BLaER1 (cell line): ENCODE data around the gene CCDC92.

ENCODE experiments used
- H3K27ac ChIP-seq: shearing (Covaris generic); formaldehyde crosslinking; 2 replicates; pipeline ENCODE4 v1.8.1; 2022
- H3K27me3 ChIP-seq: shearing (Covaris generic); formaldehyde crosslinking; 2 replicates; pipeline ENCODE4 v1.8.1; 2022
- H3K36me3 ChIP-seq: shearing (Covaris generic); formaldehyde crosslinking; 2 replicates; pipeline ENCODE4 v1.8.1; 2022
- H3K4me1 ChIP-seq: shearing (Covaris generic); formaldehyde crosslinking; 2 replicates; pipeline ENCODE4 v1.8.1; 2022
- H3K4me2 ChIP-seq: shearing (Covaris generic); formaldehyde crosslinking; 2 replicates; pipeline ENCODE4 v1.8.1; 2022
- H3K4me3 ChIP-seq: shearing (Covaris generic); formaldehyde crosslinking; 2 replicates; pipeline ENCODE4 v1.8.1; 2022
- H3K9ac ChIP-seq: shearing (Covaris generic); formaldehyde crosslinking; 2 replicates; pipeline ENCODE4 v1.8.1; 2022
- H3K9me3 ChIP-seq: shearing (Covaris generic); formaldehyde crosslinking; 2 replicates; pipeline ENCODE4 v1.8.1; 2022
- H4K20me1 ChIP-seq: shearing (Covaris generic); formaldehyde crosslinking; 2 replicates; pipeline ENCODE4 v1.8.1; 2022
- Cebpa-rat ChIP-seq: shearing (Covaris generic); IDR thresholded peaks from 2 replicates; pipeline ENCODE4 v1.8.1; 2022

The CCDC92 gene

GRCh38 chr12:123979566-123979965 lies 6.9 kb upstream of the CCDC92 start:
- H3K9ac ChIP-seq, result no peak overlapping the region
- peaks cover 56% of the 10 kb centered on the region for H3K36me3 ChIP-seq
- peaks cover 92% of the 10 kb centered on the region for H4K20me1 ChIP-seq
- no peak overlapping the region for H3K4me3 ChIP-seq
- H3K4me1 ChIP-seq, result peaks cover 11% of the 10 kb centered on the region
- no peaks in the 10 kb centered on the region for H3K9me3 ChIP-seq
- H3K27me3 ChIP-seq, result no peaks in the 10 kb centered on the region
- H3K27ac ChIP-seq, result no peak overlapping the region
- no peak overlapping the region for H3K4me2 ChIP-seq
- no peak for TF ChIP-seq Cebpa-rat

GRCh38 chr12:123976227-123976826 lies 3.7 kb upstream of the CCDC92 start:
- H4K20me1 ChIP-seq, result peaks cover 78% of the 10 kb centered on the region
- no peaks in the 10 kb centered on the region for H3K9me3 ChIP-seq
- peaks cover 8% of the 10 kb centered on the region; the same call in 1 of the 2 replicates for H3K27me3 ChIP-seq
- H3K36me3 ChIP-seq, result peaks cover 34% of the 10 kb centered on the region
- peaks cover 27% of the 10 kb centered on the region for H3K4me1 ChIP-seq
- no peak overlapping the region for H3K4me2 ChIP-seq
- H3K27ac ChIP-seq, result no peak overlapping the region
- H3K4me3 ChIP-seq, result no peak overlapping the region
- no peak for TF ChIP-seq Cebpa-rat
- no peak overlapping the region for H3K9ac ChIP-seq

- peaks cover 9% of the 10 kb centered on the region; the same call in 1 of the 2 replicates for H3K27me3 ChIP-seq
- H4K20me1 ChIP-seq, result peaks cover 79% of the 10 kb centered on the region
- TF ChIP-seq Cebpa-rat, result no peak
Measured at GRCh38 chr12:123973552-123974341, 1.1 kb upstream of the CCDC92 start.

GRCh38 chr12:123971770-123972456 lies 718 bp downstream of the CCDC92 start:
- Histone ChIP-seq H3K4me2 (peak overlapping the region; percentile 100), H3K27ac (peak overlapping the region; percentile 66), H3K9me3 (no peaks in the 10 kb centered on the region), H3K9ac (peak overlapping the region; percentile 80), H3K4me3 (peak overlapping the region; percentile 99), H3K4me1 (peaks cover 30% of the 10 kb centered on the region), H4K20me1 (peaks cover 84% of the 10 kb centered on the region), H3K27me3 (peaks cover 9% of the 10 kb centered on the region; the same call in 1 of the 2 replicates), H3K36me3 (peaks cover 17% of the 10 kb centered on the region)
- TF ChIP-seq Cebpa-rat, result no peak

More at GRCh38 chr12:123973552-123974341, 1.1 kb upstream of the CCDC92 start:
- Histone ChIP-seq H3K9ac (peak overlapping the region; percentile 93), H3K4me1 (peaks cover 30% of the 10 kb centered on the region), H3K9me3 (no peaks in the 10 kb centered on the region), H3K27ac (peak overlapping the region; percentile 90), H3K4me2 (peak overlapping the region; percentile 96), H3K4me3 (peak overlapping the region; percentile 99), H3K36me3 (peaks cover 24% of the 10 kb centered on the region)

GRCh38 chr12:123971449-123971769 lies 1.2 kb downstream of the CCDC92 start:
- Histone ChIP-seq H3K9ac (peak overlapping the region; percentile 80), H3K4me1 (peaks cover 30% of the 10 kb centered on the region), H3K27me3 (peaks cover 9% of the 10 kb centered on the region; the same call in 1 of the 2 replicates), H3K9me3 (no peaks in the 10 kb centered on the region), H4K20me1 (peaks cover 84% of the 10 kb centered on the region), H3K4me3 (peak overlapping the region; percentile 99), H3K27ac (no peak overlapping the region), H3K4me2 (peak overlapping the region; percentile 100), H3K36me3 (peaks cover 12% of the 10 kb centered on the region)
- no peak for TF ChIP-seq Cebpa-rat

GRCh38 chr12:123967121-123967586 lies 5.5 kb downstream of the CCDC92 start:
- Histone ChIP-seq H3K4me2 (no peak overlapping the region), H3K27me3 (peaks cover 9% of the 10 kb centered on the region; the same call in 1 of the 2 replicates), H3K4me1 (peaks cover 16% of the 10 kb centered on the region), H4K20me1 (peaks cover 79% of the 10 kb centered on the region), H3K4me3 (no peak overlapping the region), H3K9ac (no peak overlapping the region), H3K36me3 (no peaks in the 10 kb centered on the region), H3K9me3 (no peaks in the 10 kb centered on the region), H3K27ac (no peak overlapping the region)
- no peak for TF ChIP-seq Cebpa-rat

- no peaks in the 10 kb centered on the region for H3K9me3 ChIP-seq
- TF ChIP-seq Cebpa-rat, result no peak
- H3K4me3 ChIP-seq, result no peak overlapping the region
- H3K36me3 ChIP-seq, result no peaks in the 10 kb centered on the region
- H4K20me1 ChIP-seq, result peaks cover 80% of the 10 kb centered on the region
- H3K27ac ChIP-seq, result no peak overlapping the region
- H3K4me1 ChIP-seq, result peaks cover 11% of the 10 kb centered on the region
- H3K4me2 ChIP-seq, result no peak overlapping the region
- H3K9ac ChIP-seq, result no peak overlapping the region
- peaks cover 3% of the 10 kb centered on the region; the same call in 1 of the 2 replicates for H3K27me3 ChIP-seq
Measured at GRCh38 chr12:123966596-123966995, 6.0 kb downstream of the CCDC92 start.

- Histone ChIP-seq H3K9ac (no peak overlapping the region), H3K4me2 (no peak overlapping the region), H3K36me3 (no peaks in the 10 kb centered on the region), H3K4me1 (0 out of 2 replicates have a peak, but pooled peaks cover 6% of the 10 kb centered on the region), H4K20me1 (peaks cover 74% of the 10 kb centered on the region), H3K27me3 (no peaks in the 10 kb centered on the region), H3K4me3 (no peak overlapping the region), H3K9me3 (no peaks in the 10 kb centered on the region), H3K27ac (no peak overlapping the region)
- no peak for TF ChIP-seq Cebpa-rat
Measured at GRCh38 chr12:123965382-123965781, 7.2 kb downstream of the CCDC92 start.

GRCh38 chr12:123963821-123964220 lies 8.8 kb downstream of the CCDC92 start:
- Histone ChIP-seq H3K27me3 (no peaks in the 10 kb centered on the region), H3K4me3 (no peak overlapping the region), H3K4me1 (0 out of 2 replicates have a peak, but pooled peaks cover 6% of the 10 kb centered on the region), H4K20me1 (peaks cover 58% of the 10 kb centered on the region), H3K9me3 (no peaks in the 10 kb centered on the region), H3K9ac (no peak overlapping the region), H3K4me2 (no peak overlapping the region), H3K27ac (no peak overlapping the region), H3K36me3 (no peaks in the 10 kb centered on the region)
- no peak for TF ChIP-seq Cebpa-rat
